Measurements from ENCODE around the gene FLNB.

- TF ChIP-seq TCF7L2 (IDR thresholded peaks at IDR 0.05; ENCODE audit: low read depth, low read length): no peak
- TF ChIP-seq CTCF (IDR thresholded peaks at IDR 0.05): no peak
- no peak for TF ChIP-seq POLR2AphosphoS5 (IDR thresholded peaks at IDR 0.05; ENCODE audit: low read depth, low read length)
- TF ChIP-seq, protein P1, sequence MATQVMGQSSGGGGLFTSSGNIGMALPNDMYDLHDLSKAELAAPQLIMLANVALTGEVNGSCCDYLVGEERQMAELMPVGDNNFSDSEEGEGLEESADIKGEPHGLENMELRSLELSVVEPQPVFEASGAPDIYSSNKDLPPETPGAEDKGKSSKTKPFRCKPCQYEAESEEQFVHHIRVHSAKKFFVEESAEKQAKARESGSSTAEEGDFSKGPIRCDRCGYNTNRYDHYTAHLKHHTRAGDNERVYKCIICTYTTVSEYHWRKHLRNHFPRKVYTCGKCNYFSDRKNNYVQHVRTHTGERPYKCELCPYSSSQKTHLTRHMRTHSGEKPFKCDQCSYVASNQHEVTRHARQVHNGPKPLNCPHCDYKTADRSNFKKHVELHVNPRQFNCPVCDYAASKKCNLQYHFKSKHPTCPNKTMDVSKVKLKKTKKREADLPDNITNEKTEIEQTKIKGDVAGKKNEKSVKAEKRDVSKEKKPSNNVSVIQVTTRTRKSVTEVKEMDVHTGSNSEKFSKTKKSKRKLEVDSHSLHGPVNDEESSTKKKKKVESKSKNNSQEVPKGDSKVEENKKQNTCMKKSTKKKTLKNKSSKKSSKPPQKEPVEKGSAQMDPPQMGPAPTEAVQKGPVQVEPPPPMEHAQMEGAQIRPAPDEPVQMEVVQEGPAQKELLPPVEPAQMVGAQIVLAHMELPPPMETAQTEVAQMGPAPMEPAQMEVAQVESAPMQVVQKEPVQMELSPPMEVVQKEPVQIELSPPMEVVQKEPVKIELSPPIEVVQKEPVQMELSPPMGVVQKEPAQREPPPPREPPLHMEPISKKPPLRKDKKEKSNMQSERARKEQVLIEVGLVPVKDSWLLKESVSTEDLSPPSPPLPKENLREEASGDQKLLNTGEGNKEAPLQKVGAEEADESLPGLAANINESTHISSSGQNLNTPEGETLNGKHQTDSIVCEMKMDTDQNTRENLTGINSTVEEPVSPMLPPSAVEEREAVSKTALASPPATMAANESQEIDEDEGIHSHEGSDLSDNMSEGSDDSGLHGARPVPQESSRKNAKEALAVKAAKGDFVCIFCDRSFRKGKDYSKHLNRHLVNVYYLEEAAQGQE (IDR thresholded peaks at IDR 0.05; ENCODE audit: insufficient read depth in 1 of 2, low read depth in 2 of 2, low read length in 1 of 2): no peak
- TF ChIP-seq SIN3A (IDR thresholded peaks at IDR 0.05; ENCODE audit: borderline replicate concordance, insufficient read depth, low read depth, low read length): no peak
These were observed 65.3 kb downstream of the FLNB start for GRCh38 chr3:58073301-58074108.

All from Panc1 (cell line).